PC-9 (cell line): ENCODE results near the gene LIG4. TPM values are rescaled to one million over a fixed set of nuclear protein-coding genes. Genes with fewer than 3 reads are reported as not detected.

Experiments used
- BruUV-seq: library from RNA; stranded (reverse); fragments of 400-500 nt; replicated peaks from 2 replicates; lab custom pipeline; 2021; lab: Mats Ljungman, UMichigan
- CTCF ChIA-PET: fragments of 300-600 bp; sonication (Branson Sonifier 250); formaldehyde crosslinking; loops from one replicate; lab custom pipeline; 2022; ENCODE audit warnings: antibody characterized with exemption; lab: Charles Lee
- POLR2A ChIA-PET: fragments of 300-600 bp; sonication (Branson Sonifier 250); formaldehyde crosslinking; loops from one replicate; lab custom pipeline; 2022; ENCODE audit warnings: antibody characterized with exemption; ENCODE audit not compliant: unreplicated experiment; lab: Charles Lee
- DNase-seq, 2 experiments: peaks; one replicate each; pipeline versions ENCODE4 v3.0.0 to v3.0.0-alpha.2; 2015 to 2022; ENCODE audit warnings: mixed read lengths in 1 of 2
- H2AFZ ChIP-seq: fragments of 200-600 bp; sonication (generic); 2 replicates; pipeline ENCODE4 v1.8.1; 2017; ENCODE audit warnings: antibody characterized with exemption
- H3F3A ChIP-seq: fragments of 200-600 bp; sonication (generic); 2 replicates; pipeline ENCODE4 v1.8.1; 2017; ENCODE audit warnings: antibody characterized with exemption, mild to moderate bottlenecking, low read depth; ENCODE audit not compliant: insufficient read depth
- H3K27ac ChIP-seq: fragments of 200-600 bp; sonication (generic); 2 replicates; pipeline ENCODE4 v1.6.1; 2016; ENCODE audit warnings: mixed run types
- H3K27me3 ChIP-seq: fragments of 200-600 bp; sonication (generic); 2 replicates; pipeline ENCODE4 v1.6.1; 2016; ENCODE audit warnings: low read depth, mixed run types; ENCODE audit not compliant: insufficient read depth
- H3K36me3 ChIP-seq: fragments of 200-600 bp; sonication (generic); 2 replicates; pipeline ENCODE4 v1.6.1; 2016; ENCODE audit warnings: low read depth, mixed run types
- H3K4me1 ChIP-seq: fragments of 200-600 bp; sonication (generic); replicated peaks from 2 replicates; pipeline ENCODE4 v1.6.1; 2016; ENCODE audit warnings: mixed run types; ENCODE audit not compliant: insufficient read depth
- H3K4me2 ChIP-seq: fragments of 200-600 bp; sonication (generic); 2 replicates; pipeline ENCODE4 v1.6.1; 2017; ENCODE audit warnings: mixed run types
- H3K4me3 ChIP-seq: fragments of 200-600 bp; sonication (generic); 2 replicates; pipeline ENCODE4 v1.6.1; 2016; ENCODE audit warnings: mixed run types
- H3K79me2 ChIP-seq: fragments of 200-600 bp; sonication (generic); 2 replicates; pipeline ENCODE4 v1.6.1; 2017; ENCODE audit warnings: low read depth, mixed run types
- H3K9me2 ChIP-seq: fragments of 200-600 bp; sonication (generic); 2 replicates; pipeline ENCODE4 v1.8.1; 2017; ENCODE audit warnings: mild to moderate bottlenecking; ENCODE audit not compliant: insufficient read depth
- H3K9me3 ChIP-seq: fragments of 200-600 bp; sonication (generic); 2 replicates; pipeline ENCODE4 v1.8.1; 2016; ENCODE audit warnings: low read depth; ENCODE audit not compliant: insufficient read depth
- H4K20me1 ChIP-seq: fragments of 200-600 bp; sonication (generic); 2 replicates; pipeline ENCODE4 v1.8.1; 2017; ENCODE audit not compliant: insufficient read depth
- CTCF ChIP-seq: fragments of 200-600 bp; sonication (generic); conservative IDR thresholded peaks from 2 replicates; pipeline ENCODE4 v1.6.1; 2017; ENCODE audit warnings: mixed run types, antibody characterized with exemption, mild to moderate bottlenecking, moderate library complexity
- EZH2 ChIP-seq: fragments of 200-600 bp; sonication (generic); IDR thresholded peaks from 2 replicates; pipeline ENCODE4 v1.8.0; 2017; ENCODE audit warnings: antibody characterized with exemption, low read depth
- intact Hi-C: fragments of 100-400 bp; cut with micrococcal nuclease; formaldehyde crosslinking; loops from one replicate; pipeline ENCODE4 v1.10.0; 2022; ENCODE audit not compliant: unreplicated experiment
- total RNA-seq: library from RNA; stranded (reverse); gene quantifications from 2 replicates; pipeline ENCODE4 v1.2.3, GENCODE V29; 2021

LIG4 gene
- total RNA-seq, 1 experiment from 2014 or later = 9.1 TPM

GRCh38 chr13:108195146-108195545 is 20.2 kb downstream of the LIG4 start:
- no peak for TF ChIP-seq CTCF
- Histone ChIP-seq H3K4me3 (no peak overlapping the region), H3K79me2 (no peaks in the 10 kb centered on the region), H2AFZ (no peak overlapping the region), H3K27ac (no peak overlapping the region), H3K9me3 (0 out of 2 replicates have a peak, but pooled peaks cover 4% of the 10 kb centered on the region), H3K36me3 (no peaks in the 10 kb centered on the region), H3K4me2 (no peak overlapping the region), H3F3A (no peaks in the 10 kb centered on the region), H3K9me2 (no peaks in the 10 kb centered on the region), H4K20me1 (no peaks in the 10 kb centered on the region), H3K4me1 (no peaks in the 10 kb centered on the region), H3K27me3 (0 out of 2 replicates have a peak, but pooled peaks cover 3% of the 10 kb centered on the region)
- no peak for DNase-seq
- intact Hi-C loops = no loop called here
- ChIA-PET POLR2A (no interaction called here), CTCF (no interaction called here)
- no TSS peak for BruUV-seq

GRCh38 chr13:108194435-108194936 is 20.9 kb downstream of the LIG4 start:
- Histone ChIP-seq H3K9me2 (no peaks in the 10 kb centered on the region), H3K79me2 (no peaks in the 10 kb centered on the region), H3K27me3 (0 out of 2 replicates have a peak, but pooled peaks cover 3% of the 10 kb centered on the region), H3F3A (no peaks in the 10 kb centered on the region), H3K9me3 (0 out of 2 replicates have a peak, but pooled peaks cover 4% of the 10 kb centered on the region), H3K4me1 (no peaks in the 10 kb centered on the region), H4K20me1 (no peaks in the 10 kb centered on the region), H3K4me2 (no peak overlapping the region), H2AFZ (no peak overlapping the region), H3K27ac (no peak overlapping the region), H3K36me3 (no peaks in the 10 kb centered on the region), H3K4me3 (no peak overlapping the region)
- no peak for DNase-seq
- CTCF ChIA-PET = no interaction called here
- intact Hi-C loops = no loop called here
- no TSS peak for BruUV-seq
- POLR2A ChIA-PET = no interaction called here
- TF ChIP-seq EZH2 (no peak), CTCF (no peak)

- DNase-seq = no peak
- POLR2A ChIA-PET = no interaction called here
Observed at GRCh38 chr13:108193806-108194205, 21.5 kb downstream of the LIG4 start.

More at GRCh38 chr13:108193806-108194205, 21.5 kb downstream of the LIG4 start:
- Histone ChIP-seq H4K20me1 (no peaks in the 10 kb centered on the region), H2AFZ (no peak overlapping the region), H3K4me3 (no peak overlapping the region), H3K27me3 (0 out of 2 replicates have a peak, but pooled peaks cover 3% of the 10 kb centered on the region), H3K4me1 (no peaks in the 10 kb centered on the region), H3K79me2 (no peaks in the 10 kb centered on the region), H3K27ac (no peak overlapping the region), H3K4me2 (no peak overlapping the region), H3K9me3 (0 out of 2 replicates have a peak, but pooled peaks cover 4% of the 10 kb centered on the region), H3K36me3 (no peaks in the 10 kb centered on the region), H3K9me2 (no peaks in the 10 kb centered on the region), H3F3A (no peaks in the 10 kb centered on the region)
- no peak for TF ChIP-seq CTCF
- TF ChIP-seq EZH2 = no peak
- intact Hi-C loops = no loop called here
- no TSS peak for BruUV-seq
- CTCF ChIA-PET = no interaction called here
